Suprapubic skin (tissue), 4 donors: ENCODE measurements around the gene EMID1. TPM values are rescaled to one million over a fixed set of nuclear protein-coding genes. Genes with fewer than 3 reads are reported as not detected.
A peak's percentile ranks its signal among the peaks of the same experiment; 100 is the strongest.
"Not testable (repeated sequence)": the region's sequence is repeated elsewhere in the genome, so short reads cannot be mapped to it uniquely, and the experiment has no call there.

Experiments
- DNase-seq, 2 donors: peaks; one replicate each; pipeline ENCODE4 v3.0.0-alpha.2; 2019; ENCODE audit warnings: low spot score in 2 of 2
- H3K27ac ChIP-seq: fragments of 200-600 bp; sonication (generic); one replicate; pipeline ENCODE4 v1.5.1; 2019
- H3K27me3 ChIP-seq: fragments of 200-600 bp; sonication (generic); one replicate; pipeline ENCODE4 v1.5.1; 2019
- H3K36me3 ChIP-seq: fragments of 200-600 bp; sonication (generic); one replicate; pipeline ENCODE4 v1.5.1; 2019
- H3K4me1 ChIP-seq: fragments of 200-600 bp; sonication (generic); one replicate; pipeline ENCODE4 v1.5.1; 2019
- H3K4me3 ChIP-seq: fragments of 200-600 bp; sonication (generic); one replicate; pipeline ENCODE4 v1.5.1; 2019; ENCODE audit warnings: mild to moderate bottlenecking
- H3K9me3 ChIP-seq: fragments of 200-600 bp; sonication (generic); one replicate; pipeline ENCODE4 v1.5.1; 2019
- CTCF ChIP-seq, 2 donors: fragments of 200-600 bp in 1 of 2; fragments of 450-650 bp in 1 of 2; sonication (generic) in 1 of 2; IDR thresholded peaks; one replicate each; pipeline ENCODE4 v1.5.1; 2016 to 2019; ENCODE audit warnings: antibody characterized with exemption in 2 of 2, mild to moderate bottlenecking in 1 of 2, moderate library complexity in 1 of 2
- EP300 ChIP-seq: sonication (generic); formaldehyde crosslinking; IDR thresholded peaks from one replicate; pipeline ENCODE4 v1.6.1; 2017; ENCODE audit warnings: antibody characterized with exemption
- POLR2A ChIP-seq, 2 donors: fragments of 450-650 bp; IDR thresholded peaks; one replicate each; pipeline ENCODE4 v1.6.1; 2017; ENCODE audit warnings: antibody characterized with exemption in 2 of 2, mild to moderate bottlenecking in 2 of 2, moderate library complexity in 2 of 2
- POLR2AphosphoS5 ChIP-seq, 3 donors: sonication (generic); formaldehyde crosslinking; IDR thresholded peaks; one replicate each; pipeline ENCODE4 v1.6.1; 2017; ENCODE audit warnings: antibody characterized with exemption in 3 of 3
- WGBS: methylation state at CpG from one replicate; pipeline ENCODE4 v1.1.5; 2018; 5-methylcytosine and 5-hydroxymethylcytosine counted together
- total RNA-seq, 4 donors: library from RNA; depleted of rRNA; stranded (reverse); fragments of >200 nt; gene quantifications; one replicate each; pipeline ENCODE4 v1.1.0, GENCODE V29; 2016

EMID1 gene
- total RNA-seq, 4 donors from 2014 or later: 1.6 to 7.4 (median 2.9) TPM

GRCh38 chr22:29231971-29232959, 26.6 kb downstream of the EMID1 start:
- no peak for TF ChIP-seq POLR2AphosphoS5 (IDR thresholded peaks at IDR 0.05)
- no peak for TF ChIP-seq EP300
- TF ChIP-seq CTCF (IDR thresholded peaks at IDR 0.05): no peak
- TF ChIP-seq POLR2A (IDR thresholded peaks at IDR 0.05): no peak
- WGBS: 74% methylated on average over 15 of the region's 22 CpGs
- H3K27ac ChIP-seq: no peak overlapping the region

GRCh38 chr22:29233277-29233877, 27.7 kb downstream of the EMID1 start:
- Histone ChIP-seq H3K36me3 (no peaks in the 10 kb centered on the region), H3K4me1 (peaks cover 2% of the 10 kb centered on the region), H3K4me3 (no peak overlapping the region), H3K27me3 (no peaks in the 10 kb centered on the region), H3K9me3 (no peaks in the 10 kb centered on the region), H3K27ac (no peak overlapping the region)
- TF ChIP-seq POLR2AphosphoS5 (IDR thresholded peaks at IDR 0.05) (no peak), POLR2A (IDR thresholded peaks at IDR 0.05) (no peak), CTCF (IDR thresholded peaks at IDR 0.05) (no peak), EP300 (no peak)
- 78% methylated on average over 1 of the region's 1 CpG for WGBS
- peak in 1 of 2 donors; percentile 26 for DNase-seq

More at GRCh38 chr22:29231971-29232959, 26.6 kb downstream of the EMID1 start:
- Histone ChIP-seq H3K4me1 (peaks cover 2% of the 10 kb centered on the region), H3K9me3 (no peaks in the 10 kb centered on the region), H3K4me3 (no peak overlapping the region), H3K27me3 (no peaks in the 10 kb centered on the region), H3K36me3 (no peaks in the 10 kb centered on the region)
- peak in 1 of 2 donors; percentile 66 for DNase-seq

- H3K27ac ChIP-seq, H3K4me3 ChIP-seq, H3K27me3 ChIP-seq, H3K4me1 ChIP-seq, H3K9me3 ChIP-seq, H3K36me3 ChIP-seq: not testable (repeated sequence)
- DNase-seq: peak in 1 of 2 donors; percentile 27
- 67% methylated on average over 9 of the region's 9 CpGs for WGBS
Measured at GRCh38 chr22:29240481-29240880, 34.8 kb downstream of the EMID1 start.

- H3K36me3 ChIP-seq: no peaks in the 10 kb centered on the region
- no peaks in the 10 kb centered on the region for H3K4me1 ChIP-seq
- 88% methylated on average over 11 of the region's 11 CpGs for WGBS
- H3K9me3 ChIP-seq: no peaks in the 10 kb centered on the region
- H3K27ac ChIP-seq: no peak overlapping the region
- no peaks in the 10 kb centered on the region for H3K27me3 ChIP-seq
- TF ChIP-seq POLR2AphosphoS5 (IDR thresholded peaks at IDR 0.05) (no peak), CTCF (IDR thresholded peaks at IDR 0.05) (no peak), EP300 (no peak), POLR2A (IDR thresholded peaks at IDR 0.05) (no peak)
- no peak overlapping the region for H3K4me3 ChIP-seq
- peak in 1 of 2 donors; percentile 19 for DNase-seq
Measured at GRCh38 chr22:29243874-29244446, 38.3 kb downstream of the EMID1 start.

- H3K36me3 ChIP-seq: no peaks in the 10 kb centered on the region
- no peak overlapping the region for H3K4me3 ChIP-seq
- no peak overlapping the region for H3K27ac ChIP-seq
- DNase-seq: peak in 1 of 2 donors; percentile 50
- no peaks in the 10 kb centered on the region for H3K9me3 ChIP-seq
- H3K27me3 ChIP-seq: no peaks in the 10 kb centered on the region
- TF ChIP-seq POLR2A (IDR thresholded peaks at IDR 0.05) (no peak), POLR2AphosphoS5 (IDR thresholded peaks at IDR 0.05) (no peak), CTCF (IDR thresholded peaks at IDR 0.05) (no peak), EP300 (no peak)
- WGBS: 60% methylated on average over 5 of the region's 7 CpGs
- H3K4me1 ChIP-seq: no peaks in the 10 kb centered on the region
Measured at GRCh38 chr22:29244785-29245625, 39.3 kb downstream of the EMID1 start.
